Adrenal gland (tissue), 12 donors: ENCODE data around the gene ARMH3. TPM values are rescaled to one million over a fixed set of nuclear protein-coding genes. Genes with fewer than 3 reads are reported as not detected.
"Not testable (repeated sequence)": the region's sequence is repeated elsewhere in the genome, so short reads cannot be mapped to it uniquely, and the experiment has no call there.

Experiments
- DNase-seq, 7 donors: peaks; one replicate each; pipeline ENCODE4 v3.0.0-alpha.2; 2019 to 2020
- H3K27ac ChIP-seq, 5 donors: fragments of 200-600 bp; sonication (generic) in 4 of 5; 1 replicate in 3 of 5; 2 replicates in 2 of 5; pipeline versions ENCODE4 v1.5.1 to v1.8.0; 2016 to 2020; ENCODE audit warnings: mild to moderate bottlenecking in 1 of 5
- H3K27me3 ChIP-seq: fragments of 200-600 bp; 2 replicates; pipeline ENCODE4 v1.8.0; 2021
- H3K36me3 ChIP-seq, 2 donors: fragments of 200-600 bp; replicated peaks in 1 of 2; 1 replicate in 1 of 2; 2 replicates in 1 of 2; pipeline versions ENCODE4 v1.5.1 to v1.8.0; 2018 to 2022
- H3K4me1 ChIP-seq, 2 donors: fragments of 200-600 bp; replicated peaks in 1 of 2; 1 replicate in 1 of 2; 2 replicates in 1 of 2; pipeline versions ENCODE4 v1.5.1 to v1.8.0; 2018 to 2021
- H3K4me3 ChIP-seq, 4 donors: fragments of 200-600 bp; sonication (generic) in 3 of 4; one replicate each; pipeline ENCODE4 v1.5.1; 2016 to 2018
- H3K9me3 ChIP-seq, 3 donors: fragments of 200-600 bp; sonication (generic) in 1 of 3; replicated peaks in 1 of 3; 1 replicate in 2 of 3; 2 replicates in 1 of 3; pipeline versions ENCODE4 v1.5.1 to v1.8.0; 2016 to 2021
- CTCF ChIP-seq, 6 experiments: fragments of 450-650 bp in 4 of 6; fragments of 200-600 bp in 2 of 6; sonication (generic) in 1 of 6; IDR thresholded peaks; 1 replicate in 5 of 6; 2 replicates in 1 of 6; pipeline versions ENCODE4 v1.5.1 to v1.8.0; 2016 to 2021; ENCODE audit warnings: antibody characterized with exemption in 6 of 6, mild to moderate bottlenecking in 2 of 6, moderate library complexity in 1 of 6
- POLR2A ChIP-seq, 2 donors: fragments of 450-650 bp; IDR thresholded peaks; one replicate each; pipeline ENCODE4 v1.6.1; 2017; ENCODE audit warnings: antibody characterized with exemption in 2 of 2, mild to moderate bottlenecking in 2 of 2, moderate library complexity in 1 of 2
- WGBS, 4 donors: extraction: QIAGEN DNeasy Blood & Tissue Kit in 2 of 4; methylation state at CpG; one replicate each; pipeline versions ENCODE4 v1.1.5 to v1.1.7; 2013 to 2017; 5-methylcytosine and 5-hydroxymethylcytosine counted together
- intact Hi-C, 2 donors: fragments of 100-400 bp; cut with DNase I; formaldehyde crosslinking; loops; one replicate each; pipeline versions ENCODE4 v1.14.1 to v1.15.0; 2022 to 2023
- polyA plus RNA-seq, 3 donors: library from polyadenylated mRNA; stranded (reverse); fragments of 200-250 nt in 2 of 3; fragments of 350-450 nt in 1 of 3; fragmentation: Illumina TruSeq in 1 of 3; extraction: RNeasy Lipid Tissue Mini Kit (QIAGEN cat#74804) in 1 of 3; gene quantifications; one replicate each; pipeline ENCODE4 v1.2.3, GENCODE V29; 2013 to 2014
- total RNA-seq, 9 donors: library from RNA; depleted of rRNA in 4 of 9; stranded (reverse); fragments of >200 nt in 4 of 9; fragments of 120-200 nt in 1 of 9; fragmentation: NEBNext Ultra II Directional in 1 of 9; extraction: Animal tissue kit (Norgen Biotek cat#: 25700) in 1 of 9; gene quantifications; one replicate each; pipeline versions ENCODE4 v1.1.0 to v1.2.4, GENCODE V29; 2013 to 2023
- donor health status: healthy with polysubstance abuse.
- donor health status: Bipolar disorder and iron deficiency.
- donor health status: DM: yes; HTN: yes; CAD: no.
- donor health status: DM: no; HTN: no; CAD: no.
- donor health status: DM: no; HTN: no; CAD: no.
- donor health status: DM: yes; HTN: yes; CAD: no.

Gene ARMH3
- total and polyA plus RNA-seq, 12 donors: 12.6 to 29.7 (median 17.4) TPM

- no peak overlapping the region for H3K4me3 ChIP-seq
- no peak for DNase-seq
- H3K4me1 ChIP-seq: no peaks in the 10 kb centered on the region
- no peaks in the 10 kb centered on the region for H3K27me3 ChIP-seq
- intact Hi-C loops: no loop called here
- no peaks in the 10 kb centered on the region for H3K36me3 ChIP-seq
- H3K27ac ChIP-seq: no peak overlapping the region
- 92 to 100% (median 96%) methylated on average over 2 of the region's 2 CpGs for WGBS, 4 donors
- H3K9me3 ChIP-seq: no peaks in the 10 kb centered on the region
- TF ChIP-seq CTCF (IDR thresholded peaks at IDR 0.05) (no peak), POLR2A (IDR thresholded peaks at IDR 0.05) (no peak)
Observed at GRCh38 chr10:102046095-102046494, 9.9 kb downstream of the ARMH3 start.

- DNase-seq: no peak
- intact Hi-C loops: no loop called here
- no peaks in the 10 kb centered on the region for H3K27me3 ChIP-seq
- H3K27ac ChIP-seq: no peak overlapping the region
- no peak overlapping the region for H3K4me3 ChIP-seq
- no peaks in the 10 kb centered on the region for H3K9me3 ChIP-seq
- no peaks in the 10 kb centered on the region for H3K36me3 ChIP-seq
- H3K4me1 ChIP-seq: peaks cover 0 to 3% of the 10 kb centered on the region in 2 donors
- TF ChIP-seq CTCF (IDR thresholded peaks at IDR 0.05) (no peak), POLR2A (IDR thresholded peaks at IDR 0.05) (no peak)
- 70 to 77% (median 72%) methylated on average over 3 of the region's 3 CpGs for WGBS, 4 donors
Observed at GRCh38 chr10:102045292-102045691, 10.7 kb downstream of the ARMH3 start.

- Histone ChIP-seq H3K36me3 (peaks cover 0 to 17% of the 10 kb centered on the region in 2 donors), H3K27ac (no peak overlapping the region), H3K4me1 (peaks cover 0 to 5% of the 10 kb centered on the region in 2 donors), H3K4me3 (no peak overlapping the region), H3K27me3 (no peaks in the 10 kb centered on the region), H3K9me3 (no peaks in the 10 kb centered on the region)
- no peak for DNase-seq
- intact Hi-C loops: no loop called here
- 46 to 49% (median 48%) methylated on average over 7 of the region's 7 CpGs for WGBS, 4 donors
- TF ChIP-seq POLR2A (IDR thresholded peaks at IDR 0.05): no peak
- TF ChIP-seq CTCF (IDR thresholded peaks at IDR 0.05): no peak
Observed at GRCh38 chr10:102040305-102041050, 15.5 kb downstream of the ARMH3 start.

- H3K36me3 ChIP-seq: peaks cover 0 to 24% of the 10 kb centered on the region in 2 donors
- TF ChIP-seq CTCF (IDR thresholded peaks at IDR 0.05) (no peak), POLR2A (IDR thresholded peaks at IDR 0.05) (no peak)
- DNase-seq: no peak
- H3K4me3 ChIP-seq: no peak overlapping the region
- no peak overlapping the region for H3K27ac ChIP-seq
- H3K4me1 ChIP-seq: peaks cover 0 to 5% of the 10 kb centered on the region in 2 donors
- intact Hi-C loops: no loop called here
- no peaks in the 10 kb centered on the region for H3K27me3 ChIP-seq
- no peaks in the 10 kb centered on the region for H3K9me3 ChIP-seq
Observed at GRCh38 chr10:102038410-102038809, 17.6 kb downstream of the ARMH3 start.

DNA sequence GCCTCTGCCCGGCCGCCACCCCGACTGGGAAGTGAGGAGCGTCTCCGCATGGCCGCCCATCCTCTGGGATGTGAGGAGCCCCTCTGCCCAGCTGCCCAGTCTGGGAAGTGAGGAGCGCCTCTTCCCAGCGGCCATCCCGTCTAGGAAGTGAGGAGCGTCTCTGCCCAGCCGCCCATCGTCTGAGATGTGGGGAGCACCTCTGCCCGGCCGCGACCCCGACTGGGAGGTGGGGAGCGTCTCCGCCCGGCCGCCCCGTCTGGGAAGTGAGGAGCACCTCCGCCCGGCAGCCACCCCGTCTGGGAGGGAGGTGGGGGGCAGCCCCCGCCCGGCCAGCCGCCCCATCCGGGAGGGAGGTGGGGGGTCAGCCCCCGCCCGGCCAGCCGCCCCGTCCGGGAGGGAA, 20.2 kb downstream of the ARMH3 start:
- H3K27ac ChIP-seq, H3K27me3 ChIP-seq, DNase-seq, intact Hi-C loops, H3K4me3 ChIP-seq, H3K9me3 ChIP-seq, H3K4me1 ChIP-seq: not testable (repeated sequence)
- peaks cover 0 to 47% of the 10 kb centered on the region in 2 donors for H3K36me3 ChIP-seq
- 94 to 97% (median 96%) methylated on average over 12 to 33 of the region's 33 CpGs; no CpG with 5 or more reads in 1 of the 4 donors for WGBS, 4 donors
